ENCODE data around the gene MOB3B. TPM values are rescaled to one million over a fixed set of nuclear protein-coding genes. Genes with fewer than 3 reads are reported as not detected.

MOB3B gene
- total and polyA plus RNA-seq, 2 donors = 2.3 to 7.8 TPM

DNA sequence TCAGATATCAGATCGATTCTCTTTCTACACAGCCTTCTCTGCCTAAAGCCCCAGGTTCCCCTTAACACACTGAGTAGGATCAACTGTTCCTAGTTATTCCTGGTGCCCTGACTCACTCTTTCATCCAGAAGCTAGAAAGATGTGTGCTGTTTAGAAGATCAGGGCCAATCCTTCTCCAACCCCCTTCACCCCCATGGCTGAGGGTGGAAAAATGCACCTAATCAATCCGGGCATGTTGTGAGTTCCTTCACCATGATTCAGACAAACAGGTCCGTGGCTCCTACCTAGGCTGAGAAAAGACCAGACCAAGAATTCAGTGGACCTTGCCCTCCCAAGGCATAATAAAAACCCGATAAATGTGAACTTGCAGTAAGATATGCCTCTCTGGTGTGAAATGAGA is 147.3 kb downstream of the MOB3B start:
- Histone ChIP-seq H3K4me1 (ENCODE audit: control insufficient read depth in 2 of 2, insufficient read depth in 2 of 2, low read length in 2 of 2) (peaks cover 0 to 6% of the 10 kb centered on the region in 2 donors), H3K27ac (ENCODE audit: low read depth in 1 of 2, low read length in 1 of 2) (no peak overlapping the region), H3K36me3 (ENCODE audit: control insufficient read depth in 2 of 2, insufficient read depth in 2 of 2, low read length in 1 of 2) (no peaks in the 10 kb centered on the region), H3K4me3 (ENCODE audit: low read length in 2 of 2) (no peak overlapping the region), H3K27me3 (ENCODE audit: control insufficient read depth in 2 of 2, insufficient read depth in 1 of 2, low read length in 1 of 2) (no peaks in the 10 kb centered on the region), H3K9me3 (ENCODE audit: control insufficient read depth in 2 of 2, insufficient read depth in 1 of 2, low read length in 1 of 2) (no peaks in the 10 kb centered on the region)
- no peak for DNase-seq (ENCODE audit: low read depth in 6 of 9, low spot score in 9 of 9)
- 83% methylated on average over 4 of the region's 4 CpGs for WGBS

DNA sequence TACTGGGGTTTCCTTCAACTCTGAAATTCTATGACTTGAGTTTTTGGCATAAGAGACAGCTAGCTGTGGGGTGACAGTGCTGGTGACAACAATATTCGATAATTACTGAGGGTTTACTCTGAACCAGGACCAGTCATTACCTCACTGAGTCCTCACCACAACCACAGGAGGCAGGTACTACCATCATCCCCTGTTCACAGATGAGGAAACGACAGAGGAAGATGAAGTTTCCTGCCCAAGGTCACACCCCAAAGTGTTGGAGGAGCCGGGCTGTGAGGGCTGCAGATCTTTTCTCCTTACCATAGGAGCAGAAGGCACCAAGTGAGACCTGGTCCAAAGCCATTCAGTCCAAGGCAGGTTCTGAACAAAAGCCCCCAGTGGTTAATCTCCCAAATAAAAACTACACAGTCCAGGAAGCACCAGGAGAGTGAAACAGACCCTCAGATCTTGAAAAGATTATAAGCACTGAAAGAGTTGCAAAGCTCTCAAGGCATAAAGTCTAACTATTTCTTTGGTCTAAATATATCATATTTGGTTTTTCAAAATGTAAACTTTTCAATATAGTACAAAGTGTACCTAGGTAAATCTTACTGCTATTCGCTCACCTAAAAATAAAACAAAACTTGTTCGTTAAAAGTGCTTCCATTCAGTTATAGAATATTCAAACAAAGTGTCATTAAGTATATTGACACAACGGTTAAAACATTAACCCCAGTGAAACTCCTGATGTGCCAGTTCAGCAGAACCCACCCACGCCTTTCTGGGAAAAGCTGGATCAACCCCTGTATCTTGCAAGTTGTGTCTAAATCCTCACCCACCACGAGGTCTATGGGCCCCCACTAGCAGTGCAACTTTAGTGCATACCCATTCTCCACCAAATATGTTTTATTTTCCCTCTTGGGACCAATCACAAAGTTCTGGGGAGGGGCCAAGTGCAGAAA is 150.0 kb downstream of the MOB3B start:
- Histone ChIP-seq H3K36me3 (ENCODE audit: control insufficient read depth in 2 of 2, insufficient read depth in 2 of 2, low read length in 1 of 2) (no peaks in the 10 kb centered on the region), H3K4me1 (ENCODE audit: control insufficient read depth in 2 of 2, insufficient read depth in 2 of 2, low read length in 2 of 2) (peaks cover 0 to 7% of the 10 kb centered on the region in 2 donors), H3K4me3 (ENCODE audit: low read length in 2 of 2) (no peak overlapping the region), H3K27ac (ENCODE audit: low read depth in 1 of 2, low read length in 1 of 2) (no peak overlapping the region), H3K9me3 (ENCODE audit: control insufficient read depth in 2 of 2, insufficient read depth in 1 of 2, low read length in 1 of 2) (no peaks in the 10 kb centered on the region), H3K27me3 (ENCODE audit: control insufficient read depth in 2 of 2, insufficient read depth in 1 of 2, low read length in 1 of 2) (no peaks in the 10 kb centered on the region)
- WGBS = 62% methylated on average over 8 of the region's 8 CpGs
- DNase-seq (ENCODE audit: low read depth in 6 of 9, low spot score in 9 of 9) = no peak

DNA sequence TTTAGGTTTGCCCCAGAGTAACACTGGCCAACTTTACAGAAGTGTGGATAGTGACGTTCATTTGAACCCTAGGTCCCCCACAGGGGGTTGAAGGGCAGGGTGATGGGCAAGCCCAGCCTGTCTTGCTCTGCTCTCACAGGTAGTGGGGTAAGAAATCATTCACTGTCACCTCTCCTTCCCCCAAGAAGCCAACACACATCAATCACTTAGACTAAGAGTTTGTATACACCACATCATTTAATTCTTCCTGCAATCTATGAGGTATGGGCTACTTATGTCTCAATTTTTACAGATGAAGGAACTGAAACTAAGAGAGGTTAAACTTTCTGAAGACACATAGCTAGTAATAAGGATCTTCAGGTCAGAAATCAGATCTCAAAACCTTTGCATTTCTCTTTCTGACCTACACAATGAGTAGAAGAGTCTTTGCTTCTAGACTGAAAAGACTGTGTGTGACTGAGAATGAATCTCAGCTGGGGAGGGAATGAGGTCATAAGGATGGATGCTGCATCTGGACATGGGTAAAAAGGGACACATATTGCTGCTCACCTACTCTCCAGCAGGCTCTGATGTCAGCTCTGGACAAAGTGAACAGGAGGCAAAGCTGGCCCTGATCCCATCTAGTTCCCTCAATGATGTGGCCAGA is 151.7 kb downstream of the MOB3B start:
- Histone ChIP-seq H3K36me3 (ENCODE audit: control insufficient read depth in 2 of 2, insufficient read depth in 2 of 2, low read length in 1 of 2) (no peaks in the 10 kb centered on the region), H3K4me3 (ENCODE audit: low read length in 2 of 2) (no peak overlapping the region), H3K27me3 (ENCODE audit: control insufficient read depth in 2 of 2, insufficient read depth in 1 of 2, low read length in 1 of 2) (no peaks in the 10 kb centered on the region), H3K9me3 (ENCODE audit: control insufficient read depth in 2 of 2, insufficient read depth in 1 of 2, low read length in 1 of 2) (no peaks in the 10 kb centered on the region), H3K4me1 (ENCODE audit: control insufficient read depth in 2 of 2, insufficient read depth in 2 of 2, low read length in 2 of 2) (peaks cover 0 to 7% of the 10 kb centered on the region in 2 donors), H3K27ac (ENCODE audit: low read depth in 1 of 2, low read length in 1 of 2) (no peak overlapping the region)
- WGBS = 79% methylated on average over 1 of the region's 1 CpG
- DNase-seq (ENCODE audit: low read depth in 6 of 9, low spot score in 9 of 9) = no peak

DNA sequence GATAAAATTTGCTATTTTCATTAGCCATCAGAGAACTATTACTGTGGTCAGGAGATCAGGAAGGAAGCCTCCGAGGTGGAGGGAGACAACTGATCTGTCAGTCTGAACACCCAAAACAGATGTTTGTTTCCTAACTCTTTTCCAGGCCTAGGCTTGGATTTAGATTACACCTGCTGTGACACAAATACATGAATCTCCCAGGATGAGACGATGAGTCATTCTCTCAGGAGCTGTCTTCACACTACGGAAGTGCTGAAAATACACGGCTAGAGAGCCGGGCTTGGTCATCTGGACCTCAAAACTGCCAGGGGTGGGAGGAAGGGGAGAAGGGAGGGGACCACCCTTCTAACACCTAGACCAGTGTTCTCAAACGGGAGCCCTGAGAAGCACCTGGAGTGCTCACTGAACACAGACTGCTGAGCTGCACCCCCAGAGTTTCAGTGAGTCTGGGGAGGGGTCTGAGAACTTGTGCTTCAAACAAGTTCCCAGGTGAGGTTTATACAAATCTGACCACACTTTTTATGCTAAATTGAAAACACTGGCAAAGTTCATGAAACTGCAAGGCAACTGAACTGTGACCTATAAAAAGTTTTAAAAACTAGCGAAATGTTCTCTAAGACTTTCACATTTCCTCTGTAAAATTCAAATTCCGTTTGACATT is 152.3 kb downstream of the MOB3B start:
- Histone ChIP-seq H3K4me1 (ENCODE audit: control insufficient read depth in 2 of 2, insufficient read depth in 2 of 2, low read length in 2 of 2) (peaks cover 0 to 7% of the 10 kb centered on the region in 2 donors), H3K9me3 (ENCODE audit: control insufficient read depth in 2 of 2, insufficient read depth in 1 of 2, low read length in 1 of 2) (no peaks in the 10 kb centered on the region), H3K27me3 (ENCODE audit: control insufficient read depth in 2 of 2, insufficient read depth in 1 of 2, low read length in 1 of 2) (no peaks in the 10 kb centered on the region), H3K4me3 (ENCODE audit: low read length in 2 of 2) (no peak overlapping the region), H3K36me3 (ENCODE audit: control insufficient read depth in 2 of 2, insufficient read depth in 2 of 2, low read length in 1 of 2) (no peaks in the 10 kb centered on the region), H3K27ac (ENCODE audit: low read depth in 1 of 2, low read length in 1 of 2) (peak overlapping the region in 1 of 2 donors; percentile 29)
- WGBS = 86% methylated on average over 8 of the region's 8 CpGs
- no peak for DNase-seq (ENCODE audit: low read depth in 6 of 9, low spot score in 9 of 9)

DNA sequence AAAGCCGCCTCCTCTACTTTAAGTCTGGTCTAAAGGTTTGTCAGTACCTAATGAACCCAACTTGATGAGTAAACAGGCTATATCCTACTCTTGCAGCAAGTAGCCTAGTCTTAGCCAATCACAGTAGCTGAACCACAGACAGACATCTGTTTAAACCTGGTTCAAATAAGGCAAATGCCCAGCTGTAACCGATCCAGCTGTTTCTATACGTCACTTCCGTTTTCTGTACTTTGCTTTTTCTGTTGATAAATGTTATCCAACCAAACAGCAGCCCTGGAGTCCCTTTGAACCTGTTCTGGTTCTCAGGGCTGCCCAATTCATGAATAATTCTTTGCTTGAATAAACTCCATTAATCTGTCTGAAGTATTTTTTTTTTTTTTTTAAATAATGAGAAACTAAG is 155.8 kb downstream of the MOB3B start:
- Histone ChIP-seq H3K9me3 (ENCODE audit: control insufficient read depth in 2 of 2, insufficient read depth in 1 of 2, low read length in 1 of 2) (no peaks in the 10 kb centered on the region), H3K36me3 (ENCODE audit: control insufficient read depth in 2 of 2, insufficient read depth in 2 of 2, low read length in 1 of 2) (no peaks in the 10 kb centered on the region), H3K27ac (ENCODE audit: low read depth in 1 of 2, low read length in 1 of 2) (no peak overlapping the region), H3K27me3 (ENCODE audit: control insufficient read depth in 2 of 2, insufficient read depth in 1 of 2, low read length in 1 of 2) (no peaks in the 10 kb centered on the region), H3K4me1 (ENCODE audit: control insufficient read depth in 2 of 2, insufficient read depth in 2 of 2, low read length in 2 of 2) (peaks cover 3 to 7% of the 10 kb centered on the region in 2 donors), H3K4me3 (ENCODE audit: low read length in 2 of 2) (no peak overlapping the region)
- DNase-seq (ENCODE audit: low read depth in 6 of 9, low spot score in 9 of 9) = no peak
- 97% methylated on average over 4 of the region's 4 CpGs for WGBS

DNA sequence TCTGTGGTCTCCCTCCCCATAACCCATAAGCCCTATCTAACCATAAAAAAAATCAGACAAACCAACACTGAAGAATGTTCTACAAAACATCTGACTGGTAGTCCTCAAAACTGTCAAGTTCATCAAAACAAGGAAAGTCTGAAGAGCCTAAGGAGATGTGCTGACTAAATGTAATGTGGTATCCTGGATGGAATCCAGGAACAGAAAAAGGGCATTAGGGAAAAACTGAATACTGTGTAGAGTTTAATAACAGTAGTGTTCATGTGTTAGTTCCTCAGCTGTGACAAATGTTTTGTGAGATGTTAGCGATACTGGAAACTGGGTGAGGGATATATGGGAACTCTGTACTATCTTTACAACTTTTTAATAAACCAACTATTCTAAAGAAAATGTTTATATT is 157.0 kb downstream of the MOB3B start:
- Histone ChIP-seq H3K9me3 (ENCODE audit: control insufficient read depth in 2 of 2, insufficient read depth in 1 of 2, low read length in 1 of 2) (no peaks in the 10 kb centered on the region), H3K27ac (ENCODE audit: low read depth in 1 of 2, low read length in 1 of 2) (no peak overlapping the region), H3K36me3 (ENCODE audit: control insufficient read depth in 2 of 2, insufficient read depth in 2 of 2, low read length in 1 of 2) (no peaks in the 10 kb centered on the region), H3K4me1 (ENCODE audit: control insufficient read depth in 2 of 2, insufficient read depth in 2 of 2, low read length in 2 of 2) (peaks cover 3 to 11% of the 10 kb centered on the region in 2 donors), H3K4me3 (ENCODE audit: low read length in 2 of 2) (no peak overlapping the region), H3K27me3 (ENCODE audit: control insufficient read depth in 2 of 2, insufficient read depth in 1 of 2, low read length in 1 of 2) (no peaks in the 10 kb centered on the region)
- no peak for DNase-seq (ENCODE audit: low read depth in 6 of 9, low spot score in 9 of 9)
- WGBS = 100% methylated on average over 1 of the region's 1 CpG

DNA sequence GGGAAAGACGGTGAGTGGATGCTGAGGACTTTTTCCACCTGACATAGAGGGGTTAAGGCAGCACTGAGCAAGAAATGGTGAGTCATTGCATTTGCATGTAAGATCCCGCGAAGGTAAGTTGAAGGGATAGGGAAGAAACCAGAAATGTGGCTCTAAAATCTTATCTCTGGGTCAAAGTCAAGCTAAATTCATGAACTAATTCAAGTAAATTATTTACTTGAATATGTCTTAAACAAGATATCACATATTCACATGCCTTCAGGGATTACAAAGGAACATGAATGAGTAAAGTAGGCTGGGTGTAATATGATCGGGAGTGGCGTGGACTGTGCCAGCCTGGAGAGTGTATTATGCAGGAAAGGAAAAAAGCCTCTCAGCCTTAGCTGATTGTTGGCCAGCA is 158.2 kb downstream of the MOB3B start:
- H3K27me3 ChIP-seq (ENCODE audit: control insufficient read depth in 2 of 2, insufficient read depth in 1 of 2, low read length in 1 of 2) = no peaks in the 10 kb centered on the region
- WGBS = 95% methylated on average over 5 of the region's 5 CpGs
- no peak overlapping the region for H3K27ac ChIP-seq (ENCODE audit: low read depth in 1 of 2, low read length in 1 of 2)
- H3K4me3 ChIP-seq (ENCODE audit: low read length in 2 of 2) = no peak overlapping the region
- no peak for DNase-seq (ENCODE audit: low read depth in 6 of 9, low spot score in 9 of 9)
- H3K36me3 ChIP-seq (ENCODE audit: control insufficient read depth in 2 of 2, insufficient read depth in 2 of 2, low read length in 1 of 2) = no peaks in the 10 kb centered on the region
- H3K4me1 ChIP-seq (ENCODE audit: control insufficient read depth in 2 of 2, insufficient read depth in 2 of 2, low read length in 2 of 2) = peaks cover 5 to 21% of the 10 kb centered on the region in 2 donors
- H3K9me3 ChIP-seq (ENCODE audit: control insufficient read depth in 2 of 2, insufficient read depth in 1 of 2, low read length in 1 of 2) = no peaks in the 10 kb centered on the region

DNA sequence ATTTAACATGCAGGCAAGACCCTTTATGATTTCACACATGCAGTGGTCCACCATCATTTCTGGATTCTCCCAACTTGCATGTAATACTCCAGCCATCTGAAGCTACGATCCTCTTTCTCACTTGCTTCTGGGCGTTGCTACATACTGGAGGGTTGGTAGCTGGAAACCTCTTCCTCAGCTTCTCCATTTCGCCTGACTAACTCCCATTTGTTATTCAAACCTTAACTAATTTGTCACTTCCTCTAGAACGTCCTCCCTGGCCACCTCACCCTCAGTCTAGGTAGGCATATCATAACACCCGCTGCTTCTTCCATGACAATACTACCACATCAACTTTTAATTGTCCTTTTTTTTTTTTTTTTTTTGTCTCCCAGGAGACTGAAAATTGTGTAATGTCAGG is 160.0 kb downstream of the MOB3B start:
- Histone ChIP-seq H3K4me3 (ENCODE audit: low read length in 2 of 2) (no peak overlapping the region), H3K9me3 (ENCODE audit: control insufficient read depth in 2 of 2, insufficient read depth in 1 of 2, low read length in 1 of 2) (no peaks in the 10 kb centered on the region), H3K36me3 (ENCODE audit: control insufficient read depth in 2 of 2, insufficient read depth in 2 of 2, low read length in 1 of 2) (no peaks in the 10 kb centered on the region), H3K4me1 (ENCODE audit: control insufficient read depth in 2 of 2, insufficient read depth in 2 of 2, low read length in 2 of 2) (peaks cover 12 to 31% of the 10 kb centered on the region in 2 donors), H3K27me3 (ENCODE audit: control insufficient read depth in 2 of 2, insufficient read depth in 1 of 2, low read length in 1 of 2) (no peaks in the 10 kb centered on the region), H3K27ac (ENCODE audit: low read depth in 1 of 2, low read length in 1 of 2) (no peak overlapping the region)
- whole genome bisulfite sequencing = 87% methylated on average over 5 of the region's 5 CpGs
- no peak for DNase-seq (ENCODE audit: low read depth in 6 of 9, low spot score in 9 of 9)
